ENCODE measurements around the gene TRAF5.

GRCh38 chr1:211343607-211344006 lies 17.0 kb downstream of the TRAF5 start:
- no peak for TF ChIP-seq GTF2I (CRISPR knock-in tag; conservative IDR thresholded peaks at IDR 0.05)
- no peak for TF ChIP-seq CTCF (IDR thresholded peaks at IDR 0.05)
- no peak for TF ChIP-seq SP1 (CRISPR knock-in tag; conservative IDR thresholded peaks at IDR 0.05)
- no peak for TF ChIP-seq E2F1 (CRISPR knock-in tag; IDR thresholded peaks at IDR 0.05)
